ENCODE data around the gene USP31.

Gene USP31

DNA sequence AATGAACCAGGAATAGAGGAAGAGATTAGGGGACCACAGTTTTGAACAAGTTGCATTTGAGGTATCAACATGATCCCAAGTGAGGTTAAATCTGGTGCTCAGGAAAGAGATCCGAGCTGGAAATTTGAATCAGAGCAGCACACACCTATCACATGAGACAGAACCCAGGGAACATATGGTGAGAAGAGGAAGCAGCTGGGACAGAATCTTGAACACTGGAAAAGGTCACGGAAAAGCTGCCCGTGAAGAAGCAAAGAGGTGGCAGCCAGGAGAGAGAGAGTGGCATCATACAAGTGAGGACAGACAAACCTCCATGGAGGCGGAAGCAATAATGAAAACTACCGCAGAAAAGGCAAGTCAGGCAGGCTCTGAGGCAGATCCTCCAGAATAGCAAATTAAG is 36.1 kb downstream of the USP31 start:
- no peak overlapping the region for H3K4me3 ChIP-seq (ENCODE audit: low read depth, low read length)
- no peak for DNase-seq (ENCODE audit: low read depth)
- TF ChIP-seq, protein P1, sequence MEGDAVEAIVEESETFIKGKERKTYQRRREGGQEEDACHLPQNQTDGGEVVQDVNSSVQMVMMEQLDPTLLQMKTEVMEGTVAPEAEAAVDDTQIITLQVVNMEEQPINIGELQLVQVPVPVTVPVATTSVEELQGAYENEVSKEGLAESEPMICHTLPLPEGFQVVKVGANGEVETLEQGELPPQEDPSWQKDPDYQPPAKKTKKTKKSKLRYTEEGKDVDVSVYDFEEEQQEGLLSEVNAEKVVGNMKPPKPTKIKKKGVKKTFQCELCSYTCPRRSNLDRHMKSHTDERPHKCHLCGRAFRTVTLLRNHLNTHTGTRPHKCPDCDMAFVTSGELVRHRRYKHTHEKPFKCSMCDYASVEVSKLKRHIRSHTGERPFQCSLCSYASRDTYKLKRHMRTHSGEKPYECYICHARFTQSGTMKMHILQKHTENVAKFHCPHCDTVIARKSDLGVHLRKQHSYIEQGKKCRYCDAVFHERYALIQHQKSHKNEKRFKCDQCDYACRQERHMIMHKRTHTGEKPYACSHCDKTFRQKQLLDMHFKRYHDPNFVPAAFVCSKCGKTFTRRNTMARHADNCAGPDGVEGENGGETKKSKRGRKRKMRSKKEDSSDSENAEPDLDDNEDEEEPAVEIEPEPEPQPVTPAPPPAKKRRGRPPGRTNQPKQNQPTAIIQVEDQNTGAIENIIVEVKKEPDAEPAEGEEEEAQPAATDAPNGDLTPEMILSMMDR (conservative IDR thresholded peaks at IDR 0.05; ENCODE audit: low read depth, low read length), result no peak

DNA sequence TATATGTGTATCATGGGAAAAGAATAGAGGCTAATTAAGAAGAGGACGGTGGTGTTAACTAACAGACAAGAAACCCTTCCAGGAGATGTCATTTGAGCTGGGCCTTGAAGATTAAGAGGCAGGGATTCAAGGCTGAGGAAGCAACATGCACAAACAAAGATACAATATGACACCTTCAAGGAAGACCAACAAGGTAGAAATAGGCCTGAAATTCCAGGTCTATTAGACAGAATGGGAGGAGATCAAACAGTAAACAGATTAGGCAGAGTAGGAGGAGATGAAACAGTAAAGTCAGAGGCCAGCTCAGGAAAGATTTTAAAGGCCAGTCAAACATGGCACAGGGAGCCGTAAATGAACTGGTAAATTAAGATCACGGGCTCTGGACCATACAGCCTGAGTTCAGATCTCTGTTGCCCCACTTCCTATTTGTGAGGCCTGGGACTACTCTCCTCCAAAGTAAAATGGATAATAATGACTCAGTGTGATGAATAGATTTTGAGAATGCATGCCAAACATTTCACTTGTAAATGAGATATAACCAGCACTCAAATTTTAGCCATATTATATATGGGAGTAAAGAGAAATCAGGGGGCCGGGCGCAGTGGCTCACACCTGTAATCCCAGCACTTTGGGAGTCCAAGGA is 38.9 kb downstream of the USP31 start:
- DNase-seq (ENCODE audit: low read depth), result no peak
- TF ChIP-seq, protein P1 (conservative IDR thresholded peaks at IDR 0.05; ENCODE audit: low read depth, low read length), result no peak

DNA sequence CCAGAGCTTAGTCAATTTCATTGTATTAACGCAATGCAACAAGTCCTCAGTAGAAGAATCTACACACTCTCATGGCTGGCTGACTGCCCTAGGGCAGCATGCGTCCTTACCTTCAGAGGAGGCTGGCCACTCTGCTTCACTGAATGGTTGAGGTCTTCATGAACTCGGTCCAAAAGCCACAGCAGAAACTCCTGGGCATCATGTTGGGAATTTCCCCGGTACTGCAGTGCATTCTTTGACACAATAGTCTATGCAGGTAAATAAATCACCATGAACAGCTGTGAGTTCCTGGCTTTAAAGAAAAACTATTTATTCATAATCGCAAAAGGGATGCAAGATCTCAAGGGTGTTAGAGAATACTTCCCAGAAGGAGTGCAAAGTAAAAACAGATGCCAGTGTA is 41.3 kb downstream of the USP31 start:
- DNase-seq (ENCODE audit: low read depth), result no peak
- no peak overlapping the region for H3K4me3 ChIP-seq (ENCODE audit: low read depth, low read length)

More for the DNA sequence above, 38.9 kb downstream of the USP31 start:
- H3K4me3 ChIP-seq (ENCODE audit: low read depth, low read length), result no peak overlapping the region

DNA sequence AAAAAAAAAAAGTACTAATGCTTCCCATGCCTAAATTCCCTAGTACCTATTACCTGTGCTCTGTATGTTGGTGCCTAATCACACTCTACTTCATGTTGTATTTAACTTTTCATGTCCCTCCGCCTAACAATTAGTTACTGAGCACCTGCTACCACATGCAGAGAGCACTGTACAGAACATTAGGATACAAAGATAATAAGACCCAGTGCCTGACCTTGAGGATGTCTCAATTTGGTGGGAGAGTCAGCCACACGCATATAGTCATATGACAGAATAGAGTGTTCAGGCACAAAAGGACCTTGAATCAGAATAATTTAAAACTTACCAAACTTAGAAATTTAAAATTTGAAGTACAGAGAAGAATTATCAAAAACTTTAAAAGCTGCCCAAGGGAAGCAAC is 42.1 kb downstream of the USP31 start:
- DNase-seq (ENCODE audit: low read depth), result no peak
- TF ChIP-seq, protein P1 (conservative IDR thresholded peaks at IDR 0.05; ENCODE audit: low read depth, low read length), result no peak
- H3K4me3 ChIP-seq (ENCODE audit: low read depth, low read length), result no peak overlapping the region

More for the DNA sequence above, 41.3 kb downstream of the USP31 start:
- TF ChIP-seq, protein P1 (conservative IDR thresholded peaks at IDR 0.05; ENCODE audit: low read depth, low read length), result no peak

DNA sequence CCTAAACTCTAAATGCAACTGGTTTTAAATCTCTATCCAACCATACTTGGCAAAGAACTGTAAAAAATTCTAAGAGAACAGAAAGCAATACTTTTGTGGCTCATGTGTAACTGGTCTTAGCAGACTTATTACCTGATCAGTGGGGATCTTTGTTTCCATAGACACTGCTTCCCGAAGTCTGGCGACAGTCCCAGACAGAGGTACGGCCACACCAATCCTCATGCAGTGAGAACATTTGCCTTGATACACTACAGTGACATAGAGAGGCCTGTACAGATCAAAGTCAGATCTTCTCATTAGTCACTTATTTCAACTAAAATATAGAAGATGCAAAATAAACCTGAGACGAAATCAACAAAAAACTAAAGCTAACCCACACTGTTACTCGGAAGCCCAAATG is 43.9 kb downstream of the USP31 start:
- DNase-seq (ENCODE audit: low read depth), result no peak
- TF ChIP-seq, protein P1 (conservative IDR thresholded peaks at IDR 0.05; ENCODE audit: low read depth, low read length), result no peak
- no peak overlapping the region for H3K4me3 ChIP-seq (ENCODE audit: low read depth, low read length)

DNA sequence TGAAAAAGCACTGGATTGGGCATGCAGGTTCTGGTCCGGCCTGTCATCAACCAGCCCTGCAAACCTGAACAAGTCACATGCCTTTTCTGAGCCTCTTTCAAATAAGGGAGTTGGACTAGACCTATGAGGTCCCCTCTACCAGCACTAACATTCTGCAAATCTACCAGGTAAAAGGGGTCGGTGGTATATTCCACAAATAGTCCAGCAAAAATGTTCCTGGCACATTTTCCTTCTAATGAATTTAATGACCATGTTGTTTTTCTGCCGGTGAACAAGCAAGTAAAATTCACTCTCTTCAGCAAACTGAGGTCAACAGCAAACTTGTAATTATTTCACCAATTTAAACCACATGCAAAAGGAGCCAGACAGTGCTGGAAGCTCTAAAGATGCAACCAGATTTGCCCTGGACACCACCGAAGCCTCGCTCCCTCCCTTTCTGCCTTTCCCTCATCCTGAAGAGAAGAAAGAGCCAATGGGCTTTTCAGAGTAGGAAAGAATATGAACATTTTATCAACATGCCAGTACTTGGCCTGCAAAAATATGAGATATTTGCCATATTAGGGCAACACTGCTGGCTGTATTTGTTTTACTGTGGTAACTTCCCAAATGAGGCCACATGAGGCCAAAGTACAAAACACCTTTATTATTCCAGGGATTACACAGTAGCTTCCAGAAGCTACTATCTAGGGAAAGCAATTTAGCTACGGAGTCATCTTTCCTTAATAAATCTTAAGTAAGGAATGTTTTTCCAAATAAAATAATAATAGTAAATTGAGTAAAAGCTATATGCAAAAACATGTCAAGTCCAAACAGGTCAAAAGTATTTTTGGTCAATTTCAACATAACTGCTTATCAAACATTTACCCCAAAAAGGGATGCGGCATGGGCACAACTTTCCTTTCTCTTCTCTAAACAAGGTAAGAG is 45.0 kb downstream of the USP31 start:
- TF ChIP-seq, protein P1 (conservative IDR thresholded peaks at IDR 0.05; ENCODE audit: low read depth, low read length), result no peak
- no peak for DNase-seq (ENCODE audit: low read depth)
- no peak overlapping the region for H3K4me3 ChIP-seq (ENCODE audit: low read depth, low read length)
